MCF 10A (cell line): ENCODE results near the gene SIAE. TPM values are rescaled to one million over a fixed set of nuclear protein-coding genes. Genes with fewer than 3 reads are reported as not detected.

Experiments used
- BruUV-seq: library from RNA; stranded (reverse); fragments of 400-500 nt; replicated peaks from 2 replicates; lab custom pipeline; 2021; lab: Mats Ljungman, UMichigan
- CTCF ChIA-PET: fragments of 300-600 bp; sonication (Branson Sonifier 250); formaldehyde crosslinking; extraction: SDS; loops from one replicate; lab custom pipeline; 2021; ENCODE audit warnings: antibody characterized with exemption, inconsistent platforms; lab: Yijun Ruan, JAX
- POLR2A ChIA-PET: fragments of 300-600, 350-650 bp; sonication (Branson Sonifier 250); formaldehyde crosslinking; extraction: SDS; loops from one replicate; lab custom pipeline; 2020; ENCODE audit warnings: antibody characterized with exemption, inconsistent platforms; lab: Yijun Ruan, JAX
- DNase-seq: peaks from one replicate; pipeline ENCODE4 v3.0.0-alpha.2; 2018; ENCODE audit not compliant: unreplicated experiment
- H3K27ac Mint-ChIP-seq: one replicate; pipeline ENCODE4 v1.8.0; 2022; ENCODE audit warnings: mild to moderate bottlenecking, low read depth, mixed read lengths; ENCODE audit not compliant: unreplicated experiment
- H3K27me3 Mint-ChIP-seq: one replicate; pipeline ENCODE4 v1.8.0; 2022; ENCODE audit warnings: mixed read lengths; ENCODE audit not compliant: insufficient read depth, unreplicated experiment
- H3K36me3 Mint-ChIP-seq: one replicate; pipeline ENCODE4 v1.8.0; 2022; ENCODE audit warnings: mild to moderate bottlenecking, moderate library complexity, mixed read lengths; ENCODE audit not compliant: insufficient read depth, unreplicated experiment
- H3K4me1 Mint-ChIP-seq: one replicate; pipeline ENCODE4 v1.8.0; 2022; ENCODE audit warnings: mixed read lengths; ENCODE audit not compliant: insufficient read depth, unreplicated experiment
- H3K4me3 Mint-ChIP-seq: one replicate; pipeline ENCODE4 v1.8.0; 2022; ENCODE audit warnings: mild to moderate bottlenecking, moderate library complexity, mixed read lengths; ENCODE audit not compliant: unreplicated experiment
- H3K9me3 Mint-ChIP-seq: one replicate; pipeline ENCODE4 v1.8.0; 2022; ENCODE audit warnings: mixed read lengths; ENCODE audit not compliant: unreplicated experiment
- CTCF ChIP-seq: fragments of 200-600 bp; IDR thresholded peaks from one replicate; pipeline ENCODE4 v1.8.0; 2022; ENCODE audit warnings: antibody characterized with exemption, mild to moderate bottlenecking; ENCODE audit not compliant: unreplicated experiment
- intact Hi-C: fragments of 100-400 bp; cut with micrococcal nuclease; formaldehyde crosslinking; loops from 2 replicates; pipeline ENCODE4 v1.14.1; 2022
- total RNA-seq: library from RNA; stranded (reverse); gene quantifications from 2 replicates; pipeline ENCODE4 v1.2.3, GENCODE V29; 2022

Gene SIAE
- total RNA-seq, 1 experiment from 2014 or later, result 21.7 TPM

GRCh38 chr11:124658501-124658900, 15.0 kb downstream of the SIAE start:
- no peaks in the 10 kb centered on the region for H3K27me3 Mint-ChIP-seq
- H3K9me3 Mint-ChIP-seq, result no peaks in the 10 kb centered on the region
- BruUV-seq, result no TSS peak
- H3K4me1 Mint-ChIP-seq, result no peaks in the 10 kb centered on the region
- no peak for DNase-seq
- no peak overlapping the region for H3K4me3 Mint-ChIP-seq
- no peak overlapping the region for H3K27ac Mint-ChIP-seq
- TF ChIP-seq CTCF, result no peak
- intact Hi-C loops, result no loop called here
- ChIA-PET CTCF (interaction anchor here (1.0 to 1.1 kb wide), 2 partner anchors 15 to 134 kb away, joined by 3 read pairs; no protein-coding TSS in a partner anchor), POLR2A (no interaction called here)
- H3K36me3 Mint-ChIP-seq, result peaks cover 6% of the 10 kb centered on the region

GRCh38 chr11:124657904-124658303, 15.6 kb downstream of the SIAE start:
- Mint-ChIP-seq H3K4me1 (no peaks in the 10 kb centered on the region), H3K27me3 (no peaks in the 10 kb centered on the region), H3K4me3 (no peak overlapping the region), H3K9me3 (no peaks in the 10 kb centered on the region), H3K27ac (no peak overlapping the region), H3K36me3 (peaks cover 1% of the 10 kb centered on the region)
- intact Hi-C loops, result no loop called here
- ChIA-PET POLR2A (interaction anchor here (0.6 kb wide), 1 partner anchor 88 kb away, joined by 4 read pairs; no protein-coding TSS in a partner anchor), CTCF (interaction anchor here (1.7 kb wide), 1 partner anchor 14 kb away, joined by 3 read pairs; no protein-coding TSS in a partner anchor)
- DNase-seq, result no peak
- TF ChIP-seq CTCF, result no peak
- no TSS peak for BruUV-seq

GRCh38 chr11:124656774-124657630, 16.5 kb downstream of the SIAE start:
- TF ChIP-seq CTCF, result no peak
- no peak for DNase-seq
- H3K27me3 Mint-ChIP-seq, result no peaks in the 10 kb centered on the region
- no peak overlapping the region for H3K4me3 Mint-ChIP-seq
- CTCF ChIA-PET, result interaction anchor here (0.6 to 1.7 kb wide), 4 partner anchors 13 to 242 kb away, joined by 3 to 4 read pairs (median 3); no protein-coding TSS in a partner anchor
- H3K27ac Mint-ChIP-seq, result no peak overlapping the region
- no peaks in the 10 kb centered on the region for H3K9me3 Mint-ChIP-seq
- POLR2A ChIA-PET, result interaction anchor here (0.6 kb wide), 1 partner anchor 89 kb away, joined by 4 read pairs; no protein-coding TSS in a partner anchor
- H3K4me1 Mint-ChIP-seq, result no peaks in the 10 kb centered on the region
- H3K36me3 Mint-ChIP-seq, result no peaks in the 10 kb centered on the region
- intact Hi-C loops, result no loop called here
- BruUV-seq, result no TSS peak

- Mint-ChIP-seq H3K4me1 (peaks cover 8% of the 10 kb centered on the region), H3K36me3 (no peaks in the 10 kb centered on the region), H3K27me3 (no peaks in the 10 kb centered on the region), H3K9me3 (no peaks in the 10 kb centered on the region), H3K4me3 (no peak overlapping the region), H3K27ac (no peak overlapping the region)
- DNase-seq, result no peak
- BruUV-seq, result no TSS peak
- intact Hi-C loops, result no loop called here
- POLR2A ChIA-PET, result no interaction called here
- TF ChIP-seq CTCF, result no peak
- CTCF ChIA-PET, result interaction anchor here (0.6 to 2.4 kb wide), 4 partner anchors 22 to 188 kb away, joined by 3 to 7 read pairs (median 4); no protein-coding TSS in a partner anchor
Measured at GRCh38 chr11:124648610-124649009, 24.9 kb downstream of the SIAE start.
